A549 (cell line): ENCODE measurements around the gene PTCD3. TPM values are rescaled to one million over a fixed set of nuclear protein-coding genes. Genes with fewer than 3 reads are reported as not detected.

Experiments
- ATAC-seq, 2 experiments: fragments of 200-7000 bp in 1 of 2; fragments of >200 bp in 1 of 2; cut with Nextera tagmentation in 1 of 2; cut with Tn5 transposase in 1 of 2; 3 replicates each; pipeline versions ENCODE4 v1.8.0 to v1.9.1; 2018 to 2020; ENCODE audit warnings: mild to moderate bottlenecking in 1 of 2, moderate library complexity in 1 of 2
- CTCF ChIA-PET: fragments of 300-600 bp; sonication (Branson Sonifier 250); formaldehyde crosslinking; extraction: SDS; loops from one replicate; lab custom pipeline; 2021; ENCODE audit warnings: antibody characterized with exemption, inconsistent platforms; lab: Yijun Ruan, JAX
- POLR2A ChIA-PET: fragments of 350-600 bp; formaldehyde crosslinking; extraction: SDS; loops from one replicate; lab custom pipeline; 2021; ENCODE audit warnings: antibody characterized with exemption, inconsistent platforms; lab: Yijun Ruan, JAX
- DNase-seq, 2 experiments: peaks; one replicate each; pipeline versions ENCODE4 v3.0.0 to v3.0.0-alpha.2; 2011 to 2016; ENCODE audit warnings: low read depth in 1 of 2, low spot score in 1 of 2
- FAIRE-seq: peaks from 2 replicates; lab custom pipeline; 2011; peaks lifted over from hg19 to GRCh38; lab: Jason Lieb, UNC
- H3K27ac ChIP-seq, 2 experiments: fragments of >200 bp; sonication (Bioruptor Twin); formaldehyde crosslinking; 3 replicates each; pipeline ENCODE4 v1.5.1; 2016 to 2017
- H3K4me1 ChIP-seq: fragments of >200 bp; sonication (Bioruptor Twin); formaldehyde crosslinking; 3 replicates; pipeline ENCODE4 v1.6.1; 2016
- H3K4me2 ChIP-seq: fragments of >200 bp; sonication (Bioruptor Twin); formaldehyde crosslinking; 3 replicates; pipeline ENCODE4 v1.6.1; 2016
- H3K4me3 ChIP-seq: fragments of >200 bp; sonication (Bioruptor Twin); formaldehyde crosslinking; 3 replicates; pipeline ENCODE4 v1.5.1; 2016
- H3K9me3 ChIP-seq: fragments of >200 bp; sonication (Bioruptor Twin); formaldehyde crosslinking; 3 replicates; pipeline ENCODE4 v1.6.1; 2016
- ATOH8 ChIP-seq: fragments of 250-450 bp; sonication (Bioruptor Pico); IDR thresholded peaks from 2 replicates; pipeline ENCODE4 v1.5.0; 2020; ENCODE audit warnings: low read depth, mild to moderate bottlenecking, moderate library complexity
- BCL3 ChIP-seq: fragments of >200 bp; sonication (Bioruptor Twin); formaldehyde crosslinking; IDR thresholded peaks from 3 replicates; pipeline ENCODE4 v1.6.1; 2016
- CBX2 ChIP-seq: fragments of 200-600 bp; sonication (generic); IDR thresholded peaks from 2 replicates; pipeline ENCODE4 v1.6.1; 2016; ENCODE audit warnings: low read depth, mild to moderate bottlenecking, borderline replicate concordance
- CEBPB ChIP-seq, 2 experiments: fragments of >200 bp in 1 of 2; sonication (Bioruptor Twin) in 1 of 2; formaldehyde crosslinking in 1 of 2; IDR thresholded peaks; 2 replicates each; pipeline ENCODE4 v1.6.1; 2012 to 2016
- CHD2 ChIP-seq: fragments of 150-350 bp; IDR thresholded peaks from 2 replicates; pipeline ENCODE4 v1.6.1; 2014; ENCODE audit warnings: low read length; ENCODE audit not compliant: partially characterized antibody
- HES2 ChIP-seq: fragments of >200 bp; sonication (Bioruptor Twin); formaldehyde crosslinking; IDR thresholded peaks from 2 replicates; pipeline ENCODE4 v1.6.1; 2016
- HOXA7 ChIP-seq: fragments of 250-450 bp; sonication (Bioruptor Pico); IDR thresholded peaks from 2 replicates; pipeline ENCODE4 v1.5.0; 2020; ENCODE audit warnings: mild to moderate bottlenecking, moderate library complexity
- KDM1A ChIP-seq: fragments of 200-600 bp; sonication (generic); IDR thresholded peaks from 2 replicates; pipeline ENCODE4 v1.6.1; 2016; ENCODE audit warnings: low read depth, mild to moderate bottlenecking
- MAFK ChIP-seq: fragments of 450-650 bp; IDR thresholded peaks from 2 replicates; pipeline ENCODE4 v1.6.1; 2014; ENCODE audit not compliant: partially characterized antibody
- MAX ChIP-seq: IDR thresholded peaks from 2 replicates; pipeline ENCODE4 v1.6.1; 2012
- PBX3 ChIP-seq: IDR thresholded peaks from 2 replicates; pipeline ENCODE4 v1.6.1; 2012
- POLR2A ChIP-seq: IDR thresholded peaks from 2 replicates; pipeline ENCODE4 v1.6.1; 2012; ENCODE audit warnings: mild to moderate bottlenecking, low read length
- RARB ChIP-seq: fragments of 250-450 bp; sonication (Bioruptor Pico); IDR thresholded peaks from 2 replicates; pipeline ENCODE4 v1.8.0; 2021; ENCODE audit warnings: mild to moderate bottlenecking, moderate library complexity
- REST ChIP-seq: fragments of 200-600 bp; sonication (generic); IDR thresholded peaks from 2 replicates; pipeline ENCODE4 v1.6.1; 2016; ENCODE audit warnings: antibody characterized with exemption, mild to moderate bottlenecking, moderate library complexity
- SREBF2 ChIP-seq: fragments of 450-650 bp; IDR thresholded peaks from 2 replicates; pipeline ENCODE4 v1.6.1; 2014; ENCODE audit warnings: mild to moderate bottlenecking, moderate library complexity
- TFCP2L1 ChIP-seq: fragments of 250-450 bp; sonication (Bioruptor Pico); IDR thresholded peaks from 2 replicates; pipeline ENCODE4 v1.5.0; 2021; ENCODE audit warnings: mild to moderate bottlenecking
- ZSCAN20 ChIP-seq: fragments of 250-450 bp; sonication (Bioruptor Pico); IDR thresholded peaks from 2 replicates; pipeline ENCODE4 v1.8.0; 2022; ENCODE audit warnings: mild to moderate bottlenecking, moderate library complexity
- WGBS: methylation state at CpG from one replicate; pipeline ENCODE4 v1.1.6; 2017; ENCODE audit errors: missing lambda C conversion rate; 5-methylcytosine and 5-hydroxymethylcytosine counted together
- polyA plus RNA-seq, 4 experiments: library from polyadenylated mRNA; depleted of rRNA in 3 of 4; stranded (reverse); fragments of >200 nt; fragmentation: RNase III in 1 of 4; extraction: RNeasy Plus Mini Kit Qiagen cat#74134 plus additional on column Dnase treatment in 1 of 4; gene quantifications; 2 replicates in 3 of 4; 3 replicates in 1 of 4; pipeline ENCODE4 v1.2.3, GENCODE V29; 2011 to 2017

The PTCD3 gene
- polyA plus RNA-seq, 2 of the 4 experiments (the other 2 are of a cell fraction) = 200 to 260 TPM

- CTCF ChIA-PET = interaction anchor here (1.8 to 2.0 kb wide), 2 partner anchors 323 to 337 kb away, joined by 4 to 7 read pairs; no protein-coding TSS in a partner anchor
Measured at GRCh38 chr2:86150502-86150901, 44.5 kb downstream of the PTCD3 start.

GRCh38 chr2:86157009-86157556 is 51.0 kb downstream of the PTCD3 start:
- no peak for ATAC-seq
- POLR2A ChIA-PET = no interaction called here

More at GRCh38 chr2:86150502-86150901, 44.5 kb downstream of the PTCD3 start:
- peak in 1 of 2 experiments; percentile 11; a peak in 2 of 6 replicates for ATAC-seq
- DNase-seq = no peak
- H3K4me2 ChIP-seq = no peak overlapping the region
- POLR2A ChIA-PET = interaction anchor here (0.7 to 0.8 kb wide), 2 partner anchors 261 to 291 kb away, joined by 4 to 5 read pairs; partner anchors contain the start of genes KDM3A and ST3GAL5
- no peak overlapping the region for H3K27ac ChIP-seq
- H3K4me1 ChIP-seq = no peaks in the 10 kb centered on the region
- TF ChIP-seq PBX3 (no peak), REST (peak; percentile 61)
- WGBS = 84% methylated on average over 2 of the region's 2 CpGs
- no peak overlapping the region for H3K4me3 ChIP-seq
- no peak for FAIRE-seq
- H3K9me3 ChIP-seq = no peaks in the 10 kb centered on the region

More at GRCh38 chr2:86157009-86157556, 51.0 kb downstream of the PTCD3 start:
- no peak for FAIRE-seq
- DNase-seq = no peak
- H3K4me3 ChIP-seq = no peak overlapping the region
- H3K4me2 ChIP-seq = no peak overlapping the region
- 78% methylated on average over 2 of the region's 2 CpGs for WGBS
- H3K27ac ChIP-seq = no peak overlapping the region
- CTCF ChIA-PET = interaction anchor here (0.7 kb wide), 1 partner anchor 12 kb away, joined by 3 read pairs; no protein-coding TSS in a partner anchor
- TF ChIP-seq TFCP2L1 (no peak), HES2 (no peak), HOXA7 (CRISPR knock-in tag) (no peak), MAX (no peak), KDM1A (no peak), CHD2 (no peak), BCL3 (no peak), ZSCAN20 (no peak), CBX2 (no peak), SREBF2 (no peak), ATOH8 (CRISPR knock-in tag) (no peak), RARB (CRISPR knock-in tag) (no peak), CEBPB (IDR thresholded peaks at IDR 0.05) (no peak), MAFK (no peak), POLR2A (no peak)
- no peaks in the 10 kb centered on the region for H3K4me1 ChIP-seq
- no peaks in the 10 kb centered on the region for H3K9me3 ChIP-seq
